Activated naive CD4-positive, alpha-beta T cell treated with anti-CD3 and anti-CD28 coated beads for 36 hours (primary cell): ENCODE data around the gene ARHGEF37. TPM values are rescaled to one million over a fixed set of nuclear protein-coding genes. Genes with fewer than 3 reads are reported as not detected.

Source experiments
- CTCF ChIA-PET: fragments of 350-600 bp; sonication (Branson Sonifier 250); formaldehyde crosslinking; loops from one replicate; lab custom pipeline; 2021; ENCODE audit warnings: antibody characterized with exemption; lab: Charles Lee
- DNase-seq: peaks from one replicate; pipeline ENCODE4 v3.0.0-alpha.2; 2020
- H3K27ac Mint-ChIP-seq: one replicate; pipeline ENCODE4 v1.8.0; 2021; ENCODE audit warnings: mild to moderate bottlenecking, mixed read lengths
- H3K27me3 Mint-ChIP-seq: one replicate; pipeline ENCODE4 v1.8.0; 2021; ENCODE audit warnings: low read depth, mixed read lengths
- H3K36me3 Mint-ChIP-seq: one replicate; pipeline ENCODE4 v1.8.0; 2021; ENCODE audit warnings: low read depth, mixed read lengths
- H3K4me1 Mint-ChIP-seq: one replicate; pipeline ENCODE4 v1.8.0; 2021; ENCODE audit warnings: low read depth, mixed read lengths
- H3K4me3 Mint-ChIP-seq: one replicate; pipeline ENCODE4 v1.8.0; 2021; ENCODE audit warnings: mild to moderate bottlenecking, moderate library complexity, mixed read lengths
- H3K9me3 Mint-ChIP-seq: one replicate; pipeline ENCODE4 v1.8.0; 2021; ENCODE audit warnings: mixed read lengths
- intact Hi-C: fragments of 100-400 bp; cut with micrococcal nuclease; formaldehyde crosslinking; loops from one replicate; pipeline ENCODE4 v1.15.1; 2023
- total RNA-seq, 2 experiments: library from RNA; stranded (reverse); gene quantifications; one replicate each; pipeline ENCODE4 v1.2.3, GENCODE V29; 2021

ARHGEF37 gene
- total RNA-seq, 2 experiments from 2014 or later = 0.95 to 2.0 TPM

DNA sequence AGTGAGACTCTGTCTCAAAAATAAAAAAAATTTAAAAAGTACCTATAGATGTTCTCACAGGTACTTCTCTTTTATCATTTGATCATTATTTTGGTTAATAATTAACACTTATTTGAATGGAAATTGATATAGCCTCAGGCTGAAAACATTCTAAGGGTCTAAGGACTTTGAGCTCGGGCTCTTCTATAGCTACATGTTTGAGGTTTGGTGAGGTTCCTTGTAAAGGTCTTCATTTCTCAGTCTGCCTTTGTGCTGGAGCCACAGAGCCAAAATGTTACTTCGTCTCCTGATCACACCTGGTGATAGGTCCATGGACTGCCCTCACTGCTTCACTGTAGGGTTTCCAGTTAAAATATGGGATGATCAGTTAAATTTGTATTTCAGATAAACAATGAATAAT is 22.6 kb downstream of the ARHGEF37 start:
- Mint-ChIP-seq H3K9me3 (no peaks in the 10 kb centered on the region), H3K4me3 (no peak overlapping the region), H3K4me1 (no peaks in the 10 kb centered on the region), H3K27ac (no peak overlapping the region), H3K36me3 (no peaks in the 10 kb centered on the region), H3K27me3 (no peaks in the 10 kb centered on the region)
- no peak for DNase-seq
- CTCF ChIA-PET = interaction anchor here (0.6 to 1.1 kb wide), 2 partner anchors 11 to 156 kb away, joined by 3 read pairs; no protein-coding TSS in a partner anchor
- intact Hi-C loops = no loop called here

DNA sequence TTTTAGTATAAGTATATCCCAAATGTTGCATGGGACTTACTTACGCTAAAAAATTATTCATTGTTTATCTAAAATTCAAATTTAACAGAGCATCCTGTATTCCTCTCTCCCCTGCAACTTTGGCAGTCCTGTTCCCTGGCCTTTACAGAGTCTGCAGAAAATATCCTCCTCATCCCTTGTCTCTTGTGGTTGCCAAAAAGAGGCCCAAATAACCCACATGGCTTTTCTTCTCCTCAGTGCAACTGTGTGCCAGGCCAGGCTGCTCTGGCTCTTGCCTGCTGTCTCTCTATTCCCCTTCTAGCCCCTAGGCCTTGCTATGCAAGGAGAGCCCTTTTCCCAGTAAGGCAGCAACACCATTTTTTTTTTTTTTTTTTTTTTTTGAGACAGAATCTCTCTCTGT is 23.0 kb downstream of the ARHGEF37 start:
- no peaks in the 10 kb centered on the region for H3K9me3 Mint-ChIP-seq
- CTCF ChIA-PET = interaction anchor here (0.6 to 1.2 kb wide), 2 partner anchors 15 to 156 kb away, joined by 3 to 4 read pairs; no protein-coding TSS in a partner anchor
- H3K4me3 Mint-ChIP-seq = no peak overlapping the region
- H3K36me3 Mint-ChIP-seq = no peaks in the 10 kb centered on the region
- intact Hi-C loops = no loop called here
- no peak for DNase-seq
- H3K27ac Mint-ChIP-seq = no peak overlapping the region
- H3K27me3 Mint-ChIP-seq = no peaks in the 10 kb centered on the region
- H3K4me1 Mint-ChIP-seq = no peaks in the 10 kb centered on the region

DNA sequence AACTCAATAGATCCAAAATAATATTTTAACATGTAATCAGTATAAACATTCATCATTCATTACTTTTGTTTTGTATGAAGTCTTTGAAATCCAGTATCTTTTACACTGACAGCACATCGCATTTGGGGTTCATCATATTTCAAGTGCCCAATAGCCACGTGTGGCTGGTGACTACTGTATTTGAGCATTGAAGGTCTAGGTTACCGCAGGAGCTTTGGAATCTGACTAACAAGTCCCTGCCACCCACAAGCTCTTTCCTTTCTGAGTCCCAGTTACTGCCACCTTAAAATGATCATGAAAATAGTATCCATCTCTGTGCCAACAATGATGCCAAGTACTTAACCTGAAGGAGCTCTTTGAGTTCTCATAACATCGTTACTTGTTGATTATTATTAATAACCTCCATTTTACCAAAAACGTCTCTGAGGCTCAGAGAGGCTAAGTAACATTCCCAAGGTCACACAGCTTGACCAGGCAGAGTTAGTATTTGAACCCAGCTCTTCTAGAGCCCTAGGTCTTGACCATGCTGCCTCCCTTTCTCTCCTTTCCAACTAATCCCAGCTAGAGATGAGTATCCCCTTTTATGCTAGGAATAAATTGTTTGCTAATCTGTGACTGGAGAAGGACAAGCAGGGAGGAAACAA is 24.2 kb downstream of the ARHGEF37 start:
- Mint-ChIP-seq H3K4me1 (no peaks in the 10 kb centered on the region), H3K9me3 (no peaks in the 10 kb centered on the region), H3K27ac (no peak overlapping the region), H3K36me3 (no peaks in the 10 kb centered on the region), H3K4me3 (no peak overlapping the region), H3K27me3 (no peaks in the 10 kb centered on the region)
- CTCF ChIA-PET = interaction anchor here (0.9 to 1.7 kb wide), 4 partner anchors 13 to 245 kb away, joined by 3 to 4 read pairs (median 4); no protein-coding TSS in a partner anchor
- no peak for DNase-seq
- intact Hi-C loops = no loop called here

DNA sequence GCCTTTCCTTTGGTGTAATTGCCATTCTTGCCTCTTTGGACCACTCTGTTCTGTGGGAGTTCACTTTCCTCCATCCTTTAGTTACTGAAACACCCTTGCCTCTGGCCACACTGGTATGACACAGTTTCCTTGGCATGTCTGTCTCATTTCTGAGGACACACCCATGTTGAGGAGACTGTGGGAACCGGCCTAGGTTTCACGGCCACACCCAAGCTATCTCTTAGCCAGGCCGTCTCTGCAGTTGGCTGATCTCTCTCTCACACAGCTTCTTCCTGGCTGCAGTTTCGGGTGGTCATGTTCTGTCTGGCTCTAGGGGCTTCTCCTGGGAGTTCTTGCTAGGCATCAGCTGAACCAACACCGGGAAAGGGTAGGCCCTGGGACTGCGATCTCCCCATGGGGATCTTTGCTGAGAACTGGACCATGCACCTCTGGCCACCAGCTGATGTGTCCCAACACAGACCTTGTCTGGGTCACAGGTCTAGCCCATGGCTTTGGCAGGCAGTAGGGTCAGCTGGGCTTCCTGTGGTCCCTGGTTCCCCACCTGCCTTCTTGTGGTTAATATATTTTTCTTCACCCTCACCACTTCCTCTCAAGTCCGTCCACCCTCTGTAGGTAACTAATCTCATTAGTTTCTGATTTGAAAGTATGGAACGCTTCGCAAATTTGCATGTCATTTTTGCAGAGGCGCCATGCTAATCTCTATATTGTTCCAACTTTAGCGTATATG is 24.9 kb downstream of the ARHGEF37 start:
- no peaks in the 10 kb centered on the region for H3K27me3 Mint-ChIP-seq
- intact Hi-C loops = no loop called here
- no peaks in the 10 kb centered on the region for H3K36me3 Mint-ChIP-seq
- no peaks in the 10 kb centered on the region for H3K9me3 Mint-ChIP-seq
- CTCF ChIA-PET = interaction anchor here (0.9 to 1.7 kb wide), 3 partner anchors 12 to 244 kb away, joined by 3 to 4 read pairs (median 4); no protein-coding TSS in a partner anchor
- DNase-seq = no peak
- no peaks in the 10 kb centered on the region for H3K4me1 Mint-ChIP-seq
- no peak overlapping the region for H3K4me3 Mint-ChIP-seq
- no peak overlapping the region for H3K27ac Mint-ChIP-seq

DNA sequence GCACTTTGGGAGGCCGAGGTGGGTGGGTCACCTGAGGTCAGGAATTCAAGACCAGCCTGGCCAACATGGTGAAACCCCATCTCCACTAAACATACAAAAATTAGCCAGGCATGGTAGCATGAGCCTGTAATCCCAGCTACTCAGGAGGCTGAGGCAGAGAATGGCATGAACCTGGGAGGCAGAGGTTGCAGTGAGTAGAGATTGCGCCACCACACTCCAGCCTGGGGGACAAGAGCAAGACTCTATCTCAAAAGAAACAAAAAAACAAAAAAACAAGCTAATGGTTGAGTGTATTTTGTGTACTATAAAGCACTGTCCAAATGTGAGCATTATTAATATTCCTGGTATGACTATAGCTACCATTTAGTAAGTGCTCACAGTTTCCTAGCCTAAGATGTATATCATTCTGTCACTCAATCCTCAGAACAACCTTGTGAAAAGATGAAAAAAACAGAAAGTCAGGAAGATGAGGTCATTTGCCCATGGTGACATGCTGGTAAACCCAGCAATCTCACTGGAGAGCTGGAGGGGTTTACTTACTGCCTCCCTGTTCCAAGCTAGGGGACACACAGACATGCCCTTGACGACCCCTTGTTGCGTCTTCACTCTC is 27.7 kb downstream of the ARHGEF37 start:
- CTCF ChIA-PET = interaction anchor here (0.6 to 1.3 kb wide), 6 partner anchors 9 to 220 kb away, joined by 3 to 6 read pairs (median 4); no protein-coding TSS in a partner anchor
- Mint-ChIP-seq H3K27me3 (no peaks in the 10 kb centered on the region), H3K4me1 (no peaks in the 10 kb centered on the region), H3K36me3 (no peaks in the 10 kb centered on the region), H3K4me3 (no peak overlapping the region), H3K27ac (no peak overlapping the region), H3K9me3 (no peaks in the 10 kb centered on the region)
- intact Hi-C loops = no loop called here
- no peak for DNase-seq

DNA sequence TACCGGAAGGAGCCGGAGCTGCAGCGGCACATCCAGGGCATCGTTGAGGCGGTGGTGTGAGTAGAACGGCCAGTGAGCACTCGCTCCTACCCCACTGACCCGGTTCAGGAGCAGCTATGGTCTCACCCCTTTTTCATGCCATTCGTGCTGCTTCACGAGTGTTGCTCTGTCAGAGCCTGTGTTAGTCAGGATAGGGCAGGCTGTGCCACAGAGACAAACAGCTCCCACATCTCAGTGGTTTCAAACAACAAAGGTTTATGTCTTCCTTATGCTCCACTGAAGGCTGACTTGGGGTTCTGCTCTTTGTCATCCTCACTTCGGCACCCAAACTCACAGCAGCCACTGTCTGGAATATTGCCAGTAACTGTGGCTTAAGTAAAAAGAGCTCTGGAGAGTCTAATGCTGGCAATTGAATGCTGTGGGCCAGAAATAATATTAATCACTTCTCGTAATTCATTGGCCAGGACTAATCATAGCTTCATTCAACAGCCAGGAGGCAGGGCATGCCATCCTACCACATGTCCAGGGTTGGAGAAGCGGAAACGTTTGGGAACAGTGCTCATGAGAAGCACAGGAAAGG is 28.4 kb downstream of the ARHGEF37 start:
- Mint-ChIP-seq H3K27ac (no peak overlapping the region), H3K27me3 (no peaks in the 10 kb centered on the region), H3K4me1 (no peaks in the 10 kb centered on the region), H3K9me3 (no peaks in the 10 kb centered on the region), H3K4me3 (no peak overlapping the region), H3K36me3 (no peaks in the 10 kb centered on the region)
- intact Hi-C loops = no loop called here
- CTCF ChIA-PET = interaction anchor here (1.0 to 1.2 kb wide), 5 partner anchors 9 to 219 kb away, joined by 3 to 6 read pairs (median 4); no protein-coding TSS in a partner anchor
- DNase-seq = no peak

DNA sequence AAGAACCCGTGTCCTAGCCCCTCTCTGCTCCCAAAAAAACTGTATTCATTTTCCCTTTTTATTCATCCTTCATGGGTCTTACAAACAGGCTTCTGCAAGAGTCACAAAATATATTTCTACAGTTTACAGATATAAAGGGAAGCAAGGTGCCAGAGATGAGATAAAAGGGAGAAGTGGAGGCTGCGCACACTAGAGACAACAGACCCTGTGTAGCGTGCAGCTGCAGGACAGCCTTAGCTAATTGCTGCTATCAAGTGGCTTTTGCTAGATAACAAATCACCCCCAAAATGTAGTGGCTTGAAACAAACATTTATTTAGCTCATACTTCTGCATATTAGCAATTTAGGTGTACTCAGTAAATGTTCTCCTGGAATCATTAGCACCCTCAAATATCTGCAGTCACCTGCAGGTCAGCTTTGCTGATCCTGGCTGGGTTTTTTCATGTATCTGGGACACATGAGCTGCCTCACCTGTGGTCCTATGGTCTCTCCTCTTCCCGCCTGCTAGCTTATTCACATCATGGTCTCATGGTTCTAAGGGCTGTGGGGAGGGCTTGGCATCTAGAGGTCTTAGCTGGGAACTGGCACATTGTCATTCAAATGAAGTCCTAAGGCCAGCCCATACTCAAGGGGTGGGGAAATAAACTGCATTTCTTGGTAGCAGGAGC is 29.4 kb downstream of the ARHGEF37 start:
- no peak overlapping the region for H3K27ac Mint-ChIP-seq
- CTCF ChIA-PET = interaction anchor here (0.6 to 1.2 kb wide), 4 partner anchors 10 to 170 kb away, joined by 3 to 4 read pairs (median 3); no protein-coding TSS in a partner anchor
- intact Hi-C loops = no loop called here
- H3K36me3 Mint-ChIP-seq = no peaks in the 10 kb centered on the region
- no peaks in the 10 kb centered on the region for H3K9me3 Mint-ChIP-seq
- H3K27me3 Mint-ChIP-seq = no peaks in the 10 kb centered on the region
- no peak overlapping the region for H3K4me3 Mint-ChIP-seq
- no peak for DNase-seq
- no peaks in the 10 kb centered on the region for H3K4me1 Mint-ChIP-seq

DNA sequence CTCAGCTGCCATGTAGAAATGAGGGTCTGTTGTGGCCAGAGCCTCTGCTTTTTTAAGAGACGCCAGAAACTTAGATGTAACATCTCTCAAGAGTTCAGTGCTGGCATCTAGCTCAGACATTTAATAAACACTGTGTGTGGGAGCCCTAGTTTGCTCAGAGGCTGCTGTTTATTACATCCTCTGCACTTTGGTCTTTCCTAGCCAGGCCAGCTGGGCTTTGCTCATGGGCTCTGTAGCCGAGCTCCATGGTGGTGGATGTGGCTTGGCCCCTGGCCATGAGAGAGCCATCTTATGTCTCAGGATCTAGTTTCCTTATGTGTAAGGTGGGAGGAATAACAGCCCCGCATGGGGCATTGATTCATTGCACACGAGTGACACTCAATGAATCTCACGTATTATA is 30.0 kb downstream of the ARHGEF37 start:
- H3K27ac Mint-ChIP-seq = no peak overlapping the region
- no peaks in the 10 kb centered on the region for H3K9me3 Mint-ChIP-seq
- no peak overlapping the region for H3K4me3 Mint-ChIP-seq
- no peaks in the 10 kb centered on the region for H3K4me1 Mint-ChIP-seq
- CTCF ChIA-PET = interaction anchor here (0.6 to 1.0 kb wide), 3 partner anchors 10 to 170 kb away, joined by 3 to 4 read pairs (median 3); no protein-coding TSS in a partner anchor
- H3K36me3 Mint-ChIP-seq = no peaks in the 10 kb centered on the region
- no peak for DNase-seq
- intact Hi-C loops = no loop called here
- H3K27me3 Mint-ChIP-seq = no peaks in the 10 kb centered on the region

DNA sequence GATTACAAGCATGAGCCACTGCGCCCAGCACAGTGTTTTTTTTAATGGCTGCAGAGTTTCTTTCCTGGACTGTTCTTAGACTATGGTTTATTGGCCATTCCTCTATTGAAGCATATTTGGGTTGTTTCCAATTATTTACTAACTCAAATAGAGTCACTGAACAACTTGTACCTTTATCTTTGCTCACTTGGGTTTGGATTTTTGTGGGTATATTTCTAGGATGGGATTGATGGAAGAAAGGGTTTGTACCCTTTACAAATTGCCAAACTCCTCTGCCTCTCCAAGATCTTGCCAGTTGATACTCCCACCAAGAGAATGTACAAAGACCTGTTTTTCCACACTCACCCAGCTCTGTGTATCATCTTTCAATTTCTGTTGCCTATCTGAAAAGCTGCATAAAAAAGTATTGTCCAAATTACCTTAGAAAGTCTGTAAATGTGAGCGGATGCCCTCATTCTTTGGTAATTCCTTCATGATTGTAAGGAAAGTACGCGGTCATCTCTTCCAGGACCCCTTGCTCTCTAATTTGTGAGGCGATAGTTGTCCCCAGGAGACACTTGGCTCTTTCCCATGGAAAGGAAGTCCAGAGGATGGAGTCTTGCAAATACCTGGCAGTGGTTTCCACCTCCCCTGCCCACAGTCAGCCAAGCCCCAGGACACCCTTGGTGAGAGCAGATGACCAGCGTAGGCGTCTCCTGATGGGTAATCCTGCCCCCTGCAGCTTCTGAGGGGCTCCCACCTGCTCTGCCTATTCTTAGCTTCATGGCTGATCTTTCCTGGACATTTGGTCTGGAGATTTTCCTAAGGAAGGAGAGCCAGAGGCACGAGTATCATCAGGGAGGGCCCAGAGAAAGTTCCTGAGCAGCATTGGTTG is 33.0 kb downstream of the ARHGEF37 start:
- CTCF ChIA-PET = interaction anchor here (0.6 kb wide), 1 partner anchor 238 kb away, joined by 3 read pairs; no protein-coding TSS in a partner anchor
- H3K9me3 Mint-ChIP-seq = no peaks in the 10 kb centered on the region
- H3K27me3 Mint-ChIP-seq = no peaks in the 10 kb centered on the region
- H3K4me1 Mint-ChIP-seq = peaks cover 7% of the 10 kb centered on the region
- H3K27ac Mint-ChIP-seq = no peak overlapping the region
- intact Hi-C loops = no loop called here
- H3K4me3 Mint-ChIP-seq = no peak overlapping the region
- no peak for DNase-seq
- no peaks in the 10 kb centered on the region for H3K36me3 Mint-ChIP-seq

DNA sequence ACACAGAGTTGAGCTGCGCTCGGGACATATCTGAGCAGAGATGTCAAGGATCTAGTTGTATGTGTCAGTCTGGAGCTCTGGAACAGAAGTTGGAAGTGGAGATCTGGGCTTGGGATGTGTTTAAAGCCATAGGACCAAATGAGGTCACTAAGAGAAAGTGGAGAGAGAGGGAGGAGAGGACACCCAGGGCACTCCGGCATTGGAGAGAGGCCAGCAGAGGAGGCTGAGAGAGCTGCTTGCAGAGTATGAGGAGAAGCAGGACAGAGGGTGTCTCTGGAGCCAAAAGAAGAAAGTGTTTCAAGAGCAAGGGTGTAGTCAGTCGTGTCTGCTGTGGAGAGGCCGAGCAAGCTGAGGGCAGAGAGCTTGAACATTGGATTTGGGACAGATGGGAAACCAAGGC is 34.7 kb downstream of the ARHGEF37 start:
- no peak overlapping the region for H3K27ac Mint-ChIP-seq
- peaks cover 7% of the 10 kb centered on the region for H3K4me1 Mint-ChIP-seq
- no peak overlapping the region for H3K4me3 Mint-ChIP-seq
- intact Hi-C loops = loop anchor here (2.0 to 5.0 kb wide), 2 partner anchors 39 to 299 kb away; no protein-coding TSS in a partner anchor
- no peaks in the 10 kb centered on the region for H3K36me3 Mint-ChIP-seq
- CTCF ChIA-PET = interaction anchor here (2.3 to 3.8 kb wide), 2 partner anchors 174 to 234 kb away, joined by 9 to 19 read pairs; no protein-coding TSS in a partner anchor
- H3K27me3 Mint-ChIP-seq = no peaks in the 10 kb centered on the region
- no peak for DNase-seq
- no peaks in the 10 kb centered on the region for H3K9me3 Mint-ChIP-seq
